K562 (cell line): ENCODE results near the gene PNPO. TPM values are rescaled to one million over a fixed set of nuclear protein-coding genes. Genes with fewer than 3 reads are reported as not detected.

Experiments used
- ATAC-seq: fragments of 200-7000 bp; cut with Tn5 transposase; 3 replicates; pipeline ENCODE4 v1.9.1; 2020; ENCODE audit warnings: moderate library complexity
- BruUV-seq: library from RNA; stranded (reverse); fragments of 400-500 nt; replicated peaks from 2 replicates; lab custom pipeline; 2021; lab: Mats Ljungman, UMichigan
- CTCF ChIA-PET: fragments of 300-600 bp; formaldehyde crosslinking; extraction: SDS; loops from one replicate; lab custom pipeline; 2021; ENCODE audit warnings: low intra/inter-chr PET ratio; lab: Yijun Ruan, JAX
- POLR2A ChIA-PET: fragments of 300-600, 350-650 bp; sonication (Branson Sonifier 250); formaldehyde crosslinking; extraction: SDS; loops from one replicate; lab custom pipeline; 2021; ENCODE audit warnings: antibody characterized with exemption, inconsistent platforms; lab: Yijun Ruan, JAX
- DNase-seq, 4 experiments: peaks; one replicate each; pipeline versions ENCODE4 v3.0.0 to v3.0.0-alpha.2; 2011 to 2018; ENCODE audit warnings: low spot score in 3 of 4, mixed read lengths in 3 of 4; ENCODE audit errors: extremely low read depth in 1 of 4
- FAIRE-seq: peaks from 2 replicates; lab custom pipeline; 2011; peaks lifted over from hg19 to GRCh38; lab: Jason Lieb, UNC
- H2AFZ ChIP-seq: 2 replicates; pipeline ENCODE4 v1.6.0; 2011; ENCODE audit warnings: low read depth, low read length, control low read depth, inconsistent platforms
- H3K27ac ChIP-seq: fragments of 200-600 bp; 3 replicates; pipeline ENCODE4 v1.8.0; 2011; ENCODE audit warnings: low read depth, mild to moderate bottlenecking, control low read depth, inconsistent platforms, low read length, moderate library complexity, mixed read lengths; ENCODE audit errors: extremely low read depth
- H3K27me3 ChIP-seq, 2 experiments: fragments of 300-600 bp in 1 of 2; 2 replicates in 1 of 2; 3 replicates in 1 of 2; pipeline versions ENCODE4 v1.6.0 to v1.8.0; 2011; ENCODE audit warnings: inconsistent platforms in 2 of 2, low read length in 2 of 2, mild to moderate bottlenecking in 1 of 2, mixed read lengths in 1 of 2, moderate library complexity in 1 of 2; ENCODE audit not compliant: control insufficient read depth in 2 of 2, insufficient read depth in 2 of 2
- H3K36me3 ChIP-seq: fragments of 300-600 bp; 3 replicates; pipeline ENCODE4 v1.8.0; 2011; ENCODE audit warnings: mild to moderate bottlenecking, low read length, inconsistent platforms; ENCODE audit not compliant: control insufficient read depth, insufficient read depth
- H3K4me1 ChIP-seq, 2 experiments: fragments of 200-600 bp in 1 of 2; replicated peaks in 1 of 2; 2 replicates in 1 of 2; 3 replicates in 1 of 2; pipeline versions ENCODE4 v1.5.1 to v1.8.0; 2011; ENCODE audit warnings: inconsistent platforms in 2 of 2, low read length in 2 of 2, mild to moderate bottlenecking in 1 of 2, mixed read lengths in 1 of 2, moderate library complexity in 1 of 2; ENCODE audit not compliant: control insufficient read depth in 2 of 2, insufficient read depth in 2 of 2
- H3K4me2 ChIP-seq: 2 replicates; pipeline ENCODE4 v1.6.1; 2011; ENCODE audit warnings: low read length, control low read depth, inconsistent platforms, mixed read lengths; ENCODE audit not compliant: insufficient read depth
- H3K4me3 ChIP-seq: fragments of 200-600 bp; sonication (generic), shearing (Covaris generic); 2 replicates; pipeline ENCODE4 v1.5.1; 2016; ENCODE audit warnings: control low read depth, inconsistent platforms
- H3K79me2 ChIP-seq: fragments of 200-600 bp; 3 replicates; pipeline ENCODE4 v1.8.0; 2011; ENCODE audit warnings: low read length, inconsistent platforms; ENCODE audit not compliant: control insufficient read depth, insufficient read depth
- H3K9ac ChIP-seq, 2 experiments: 2 replicates each; pipeline versions ENCODE4 v1.6.0 to v1.6.1; 2011; ENCODE audit warnings: low read depth in 2 of 2, low read length in 2 of 2, control low read depth in 1 of 2, inconsistent platforms in 1 of 2, mild to moderate bottlenecking in 1 of 2, mixed read lengths in 1 of 2; ENCODE audit not compliant: insufficient read depth in 1 of 2
- H3K9me1 ChIP-seq: one replicate; pipeline ENCODE4 v1.6.0; 2011; ENCODE audit warnings: inconsistent platforms, mild to moderate bottlenecking, low read length, moderate library complexity; ENCODE audit not compliant: control insufficient read depth, insufficient read depth
- H3K9me3 ChIP-seq: replicated peaks from 2 replicates; pipeline ENCODE4 v1.5.1; 2011; ENCODE audit warnings: low read depth, low read length, inconsistent platforms; ENCODE audit not compliant: control insufficient read depth, insufficient read depth
- H4K20me1 ChIP-seq: replicated peaks from 2 replicates; pipeline ENCODE4 v1.6.1; 2011; ENCODE audit warnings: low read length, inconsistent platforms, mixed read lengths; ENCODE audit not compliant: control insufficient read depth, insufficient read depth
- BACH1 ChIP-seq: fragments of 200-800 bp; sonication (Bioruptor generic); IDR thresholded peaks from 2 replicates; pipeline ENCODE4 v1.6.1; 2016; ENCODE audit warnings: missing genetic modification characterization, missing compliant biosample characterization
- ERF ChIP-seq: fragments of 450-650 bp; formaldehyde crosslinking; IDR thresholded peaks from 2 replicates; pipeline ENCODE4 v1.4.0; 2020; ENCODE audit warnings: mild to moderate bottlenecking, mixed read lengths
- EWSR1 ChIP-seq: fragments of 450-650 bp; IDR thresholded peaks from 2 replicates; pipeline ENCODE4 v1.6.1; 2018; ENCODE audit warnings: borderline replicate concordance, mild to moderate bottlenecking, low read depth, moderate library complexity; ENCODE audit not compliant: partially characterized antibody
- FOXA3 ChIP-seq, 2 experiments: fragments of 450-650 bp in 1 of 2; sonication (generic) in 1 of 2; formaldehyde crosslinking; IDR thresholded peaks in 1 of 2; conservative IDR thresholded peaks in 1 of 2; 2 replicates each; pipeline versions ENCODE4 v1.4.0 to v1.8.0; 2020 to 2022; ENCODE audit warnings: mild to moderate bottlenecking in 2 of 2, missing genetic modification reagents in 1 of 2
- GTF2F1 ChIP-seq: IDR thresholded peaks from 2 replicates; pipeline ENCODE4 v1.6.1; 2011; ENCODE audit warnings: low read depth, low read length, improper control_type of control experiment
- HDAC6 ChIP-seq: IDR thresholded peaks from 2 replicates; pipeline ENCODE4 v1.6.1; 2012; ENCODE audit warnings: low read depth, mild to moderate bottlenecking, control low read depth, inconsistent platforms, low read length, moderate library complexity
- ILK ChIP-seq: fragments of 450-650 bp; IDR thresholded peaks from 2 replicates; pipeline ENCODE4 v1.6.1; 2016; ENCODE audit warnings: missing genetic modification characterization, low read depth, mild to moderate bottlenecking, missing compliant biosample characterization, moderate library complexity, borderline replicate concordance
- RFX1 ChIP-seq: fragments of 450-650 bp; IDR thresholded peaks from 2 replicates; pipeline ENCODE4 v1.6.1; 2016; ENCODE audit warnings: mild to moderate bottlenecking, moderate library complexity
- RNF2 ChIP-seq: sonication (generic); IDR thresholded peaks from 2 replicates; pipeline ENCODE4 v1.6.1; 2016
- SAP30 ChIP-seq: fragments of 200-600 bp; sonication (generic); IDR thresholded peaks from 2 replicates; pipeline ENCODE4 v1.6.1; 2012; ENCODE audit warnings: borderline replicate concordance, low read depth, mild to moderate bottlenecking, moderate library complexity, low read length, control low read depth, inconsistent platforms; ENCODE audit not compliant: insufficient read depth, poor library complexity, severe bottlenecking
- SIN3B ChIP-seq: fragments of 450-650 bp; IDR thresholded peaks from 2 replicates; pipeline ENCODE4 v1.6.1; 2017; ENCODE audit warnings: low read depth, mild to moderate bottlenecking, moderate library complexity
- STAG1 ChIP-seq: sonication (generic); formaldehyde crosslinking; IDR thresholded peaks from 2 replicates; pipeline ENCODE4 v1.5.0; 2020; ENCODE audit warnings: missing genetic modification reagents, borderline replicate concordance
- TCF3 ChIP-seq: sonication (generic); formaldehyde crosslinking; IDR thresholded peaks from 2 replicates; pipeline ENCODE4 v1.4.0; 2020; ENCODE audit warnings: mild to moderate bottlenecking, missing genetic modification reagents
- THRB ChIP-seq: fragments of 450-650 bp; formaldehyde crosslinking; conservative IDR thresholded peaks from 2 replicates; pipeline ENCODE4 v1.4.0; 2022; ENCODE audit warnings: mild to moderate bottlenecking, missing genetic modification characterization
- ZNF354B ChIP-seq: fragments of 250-450 bp; sonication (Bioruptor Pico); IDR thresholded peaks from 2 replicates; pipeline ENCODE4 v1.4.0; 2020
- ZNF408 ChIP-seq: fragments of 250-450 bp; sonication (Bioruptor Pico); IDR thresholded peaks from 2 replicates; pipeline ENCODE4 v1.4.0; 2020; ENCODE audit warnings: low read depth, mild to moderate bottlenecking, moderate library complexity
- ZNF41 ChIP-seq: fragments of 250-450 bp; sonication (Bioruptor Pico); conservative IDR thresholded peaks from 2 replicates; pipeline ENCODE4 v1.4.0; 2020; ENCODE audit warnings: mild to moderate bottlenecking
- ZNF695 ChIP-seq: fragments of 450-650 bp; formaldehyde crosslinking; IDR thresholded peaks from 2 replicates; pipeline ENCODE4 v1.4.0; 2020; ENCODE audit warnings: mild to moderate bottlenecking, moderate library complexity
- WGBS: fragments of 100-300 bp; shearing (Covaris generic); methylation state at CpG from one replicate; pipeline ENCODE4 v1.1.6; 2016; ENCODE audit warnings: low coverage, mixed read lengths; ENCODE audit not compliant: insufficient coverage; ENCODE audit errors: missing lambda C conversion rate; 5-methylcytosine and 5-hydroxymethylcytosine counted together
- in situ Hi-C: fragments of 300-500 bp; cut with MboI; formaldehyde crosslinking; loops from 4 replicates; pipeline ENCODE4 v1.15.0; 2018; ENCODE audit warnings: inconsistent platforms, mixed read lengths
- intact Hi-C: fragments of 100-400 bp; cut with micrococcal nuclease; formaldehyde crosslinking; loops from 2 replicates; pipeline ENCODE4 v1.14.2; 2022
- polyA plus RNA-seq, 8 experiments: library from polyadenylated mRNA; depleted of rRNA in 4 of 8; stranded (reverse) in 5 of 8; unstranded in 3 of 8; fragments of >200 nt; fragmentation: Nextera tagmentation in 2 of 8; fragmentation: Illumina TruSeq in 1 of 8; extraction: Ambion mirVana in 2 of 8; extraction: Trizol in 1 of 8; gene quantifications; 2 replicates each; pipeline versions ENCODE4 v1.2.1 to v1.2.3, GENCODE V29; 2011 to 2014; ENCODE audit warnings: inconsistent platforms in 1 of 8, missing spikeins in 1 of 8
- total RNA-seq, 7 experiments: library from RNA; depleted of rRNA in 6 of 7; stranded (reverse); fragments of >200 nt in 6 of 7; fragmentation: Illumina TruSeq in 2 of 7; extraction: Trizol in 2 of 7; gene quantifications; 2 replicates each; pipeline versions ENCODE4 v1.2.1 to v1.2.3, GENCODE V29; 2011 to 2021; ENCODE audit warnings: low replicate concordance in 1 of 7
- TF ChIP-seq, protein P1 (sequence below): IDR thresholded peaks from 2 replicates; pipeline ENCODE4 v1.6.1; 2011; ENCODE audit warnings: borderline replicate concordance, low read depth, mild to moderate bottlenecking, moderate library complexity, low read length; ENCODE audit not compliant: insufficient read depth, poor library complexity, severe bottlenecking

Gene PNPO
- total and polyA plus RNA-seq, 9 of the 15 experiments (the other 6 are each of a cell fraction or from before 2014, with no cell fraction given): 16.6 to 39.0 (median 27.4) TPM

- TF ChIP-seq, protein P1, sequence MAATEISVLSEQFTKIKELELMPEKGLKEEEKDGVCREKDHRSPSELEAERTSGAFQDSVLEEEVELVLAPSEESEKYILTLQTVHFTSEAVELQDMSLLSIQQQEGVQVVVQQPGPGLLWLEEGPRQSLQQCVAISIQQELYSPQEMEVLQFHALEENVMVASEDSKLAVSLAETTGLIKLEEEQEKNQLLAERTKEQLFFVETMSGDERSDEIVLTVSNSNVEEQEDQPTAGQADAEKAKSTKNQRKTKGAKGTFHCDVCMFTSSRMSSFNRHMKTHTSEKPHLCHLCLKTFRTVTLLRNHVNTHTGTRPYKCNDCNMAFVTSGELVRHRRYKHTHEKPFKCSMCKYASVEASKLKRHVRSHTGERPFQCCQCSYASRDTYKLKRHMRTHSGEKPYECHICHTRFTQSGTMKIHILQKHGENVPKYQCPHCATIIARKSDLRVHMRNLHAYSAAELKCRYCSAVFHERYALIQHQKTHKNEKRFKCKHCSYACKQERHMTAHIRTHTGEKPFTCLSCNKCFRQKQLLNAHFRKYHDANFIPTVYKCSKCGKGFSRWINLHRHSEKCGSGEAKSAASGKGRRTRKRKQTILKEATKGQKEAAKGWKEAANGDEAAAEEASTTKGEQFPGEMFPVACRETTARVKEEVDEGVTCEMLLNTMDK: no peak
- TF ChIP-seq STAG1: no peak
- TF ChIP-seq ZNF408: no peak
- TF ChIP-seq SIN3B: no peak
- no peak for TF ChIP-seq RFX1
- no peak for TF ChIP-seq TCF3 (CRISPR knock-in tag)
- TF ChIP-seq RNF2: no peak
- TF ChIP-seq FOXA3 (CRISPR knock-in tag; conservative IDR thresholded peaks at IDR 0.05 in 1 of 2, IDR thresholded peaks at IDR 0.05 in 1 of 2): no peak
Observed at GRCh38 chr17:47929218-47930000, 12.0 kb upstream of the PNPO start (continued).

- intact Hi-C loops: no loop called here
- WGBS: 66% methylated on average over 4 of the region's 4 CpGs
- BruUV-seq: no TSS peak
- Histone ChIP-seq H2AFZ (no peak overlapping the region), H3K4me3 (no peak overlapping the region), H3K36me3 (peaks cover 26% of the 10 kb centered on the region; the same call in 2 of the 3 replicates), H3K9me3 (no peaks in the 10 kb centered on the region), H4K20me1 (no peaks in the 10 kb centered on the region), H3K9me1 (peaks cover 2% of the 10 kb centered on the region), H3K4me2 (no peak overlapping the region), H3K9ac (peak overlapping the region in 1 of 2 experiments; percentile 50; a peak in 1 of 4 replicates), H3K79me2 (peaks cover 12% of the 10 kb centered on the region), H3K4me1 (peaks cover 46 to 59% of the 10 kb centered on the region in 2 experiments), H3K27ac (no peak overlapping the region), H3K27me3 (no peaks in the 10 kb centered on the region)
- ChIA-PET POLR2A (interaction anchor here (0.6 to 2.4 kb wide), 9 partner anchors 9 to 89 kb away, joined by 3 to 8 read pairs (median 4); partner anchors contain the start of gene PNPO), CTCF (no interaction called here)
- ATAC-seq: no peak
- FAIRE-seq: no peak
- DNase-seq: no peak
- in situ Hi-C loops: no loop called here
- TF ChIP-seq ILK (tag): no peak
- no peak for TF ChIP-seq GTF2F1
- no peak for TF ChIP-seq EWSR1
- no peak for TF ChIP-seq THRB
- no peak for TF ChIP-seq SAP30
- TF ChIP-seq BACH1 (tag): no peak
- TF ChIP-seq ZNF695: no peak
- TF ChIP-seq ZNF354B (CRISPR knock-in tag): no peak
- TF ChIP-seq ERF (CRISPR knock-in tag): no peak
- no peak for TF ChIP-seq ZNF41 (CRISPR knock-in tag)
- no peak for TF ChIP-seq HDAC6
Observed at GRCh38 chr17:47931848-47932247, 9.5 kb upstream of the PNPO start.
